HEK293 (cell line): ENCODE measurements around the gene BBC3.
A peak's percentile ranks its signal among the peaks of the same experiment; 100 is the strongest.

Experiments used
- CTCF ChIA-PET: fragments of 350-600 bp; formaldehyde crosslinking; extraction: SDS; loops from one replicate; lab custom pipeline; 2021; ENCODE audit warnings: antibody characterized with exemption; lab: Yijun Ruan, JAX
- POLR2A ChIA-PET: fragments of 300-600 bp; formaldehyde crosslinking; extraction: SDS; loops from one replicate; lab custom pipeline; 2020; ENCODE audit warnings: antibody characterized with exemption, inconsistent platforms; lab: Yijun Ruan, JAX
- H3K27ac ChIP-seq: fragments of 200-500 bp; sonication (Bioruptor generic); 2 replicates; pipeline ENCODE4 v1.5.1; 2014; ENCODE audit warnings: low read depth, low read length, control low read depth, inconsistent platforms; ENCODE audit errors: extremely low read depth
- H3K36me3 ChIP-seq, 2 experiments: fragments of 200-500 bp in 1 of 2; sonication (Bioruptor generic) in 1 of 2; 1 replicate in 1 of 2; 2 replicates in 1 of 2; pipeline ENCODE4 v1.5.1; 2014 to 2017; ENCODE audit warnings: inconsistent platforms in 2 of 2, low read length in 2 of 2; ENCODE audit not compliant: control insufficient read depth in 2 of 2, insufficient read depth in 1 of 2
- H3K4me1 ChIP-seq: fragments of 200-500 bp; sonication (Bioruptor generic); 2 replicates; pipeline ENCODE4 v1.5.1; 2014; ENCODE audit warnings: mild to moderate bottlenecking, low read length, inconsistent platforms; ENCODE audit not compliant: control insufficient read depth, insufficient read depth
- H3K4me3 ChIP-seq: 2 replicates; pipeline ENCODE4 v1.5.1; 2011; ENCODE audit warnings: low read depth, mild to moderate bottlenecking, control low read depth, low read length, moderate library complexity
- H3K9me3 ChIP-seq: fragments of 200-500 bp; sonication (Bioruptor generic); 2 replicates; pipeline ENCODE4 v1.5.1; 2014; ENCODE audit warnings: low read depth, low read length, inconsistent platforms; ENCODE audit not compliant: control insufficient read depth, insufficient read depth
- EGR2 ChIP-seq: fragments of 450-650 bp; formaldehyde crosslinking; IDR thresholded peaks from 2 replicates; pipeline ENCODE4 v1.5.1; 2016; ENCODE audit warnings: low read depth, missing biosample characterization, missing genetic modification characterization
- HOXA7 ChIP-seq: sonication (generic); formaldehyde crosslinking; IDR thresholded peaks from 2 replicates; pipeline ENCODE4 v1.8.1; 2022; ENCODE audit warnings: missing genetic modification reagents, borderline replicate concordance
- KLF8 ChIP-seq: fragments of 450-650 bp; formaldehyde crosslinking; IDR thresholded peaks from 2 replicates; pipeline ENCODE4 v1.5.1; 2016; ENCODE audit warnings: missing biosample characterization, missing genetic modification characterization
- PRDM2 ChIP-seq: fragments of 450-650 bp; formaldehyde crosslinking; IDR thresholded peaks from 2 replicates; pipeline ENCODE4 v1.5.1; 2016; ENCODE audit warnings: missing biosample characterization, missing genetic modification characterization, borderline replicate concordance
- SCRT1 ChIP-seq: fragments of 450-650 bp; formaldehyde crosslinking; IDR thresholded peaks from 2 replicates; pipeline ENCODE4 v1.5.1; 2016; ENCODE audit warnings: missing biosample characterization, missing genetic modification characterization, borderline replicate concordance
- SCRT2 ChIP-seq: fragments of 450-650 bp; formaldehyde crosslinking; IDR thresholded peaks from 2 replicates; pipeline ENCODE4 v1.5.1; 2016; ENCODE audit warnings: missing biosample characterization, missing genetic modification characterization
- ZBTB11 ChIP-seq: fragments of 450-650 bp; formaldehyde crosslinking; conservative IDR thresholded peaks from 2 replicates; pipeline ENCODE4 v1.5.1; 2016; ENCODE audit warnings: low read depth, missing biosample characterization, missing genetic modification characterization
- ZBTB20 ChIP-seq: fragments of 450-650 bp; formaldehyde crosslinking; IDR thresholded peaks from 2 replicates; pipeline ENCODE4 v1.5.1; 2016; ENCODE audit warnings: missing biosample characterization, missing genetic modification characterization
- ZFP37 ChIP-seq: fragments of 450-650 bp; formaldehyde crosslinking; IDR thresholded peaks from 2 replicates; pipeline ENCODE4 v1.5.1; 2016; ENCODE audit warnings: missing biosample characterization, missing genetic modification characterization
- ZFP69B ChIP-seq: fragments of 450-650 bp; formaldehyde crosslinking; IDR thresholded peaks from 2 replicates; pipeline ENCODE4 v1.5.1; 2016; ENCODE audit warnings: missing biosample characterization, missing genetic modification characterization
- ZNF133 ChIP-seq: fragments of 450-650 bp; formaldehyde crosslinking; IDR thresholded peaks from 2 replicates; pipeline ENCODE4 v1.5.1; 2016; ENCODE audit warnings: missing biosample characterization, missing genetic modification characterization
- ZNF155 ChIP-seq: fragments of 450-650 bp; formaldehyde crosslinking; IDR thresholded peaks from 2 replicates; pipeline ENCODE4 v1.5.1; 2016; ENCODE audit warnings: missing biosample characterization, missing genetic modification characterization
- ZNF341 ChIP-seq: fragments of 450-650 bp; formaldehyde crosslinking; IDR thresholded peaks from 2 replicates; pipeline ENCODE4; 2016; ENCODE audit warnings: low read depth, missing biosample characterization, missing genetic modification characterization
- ZNF391 ChIP-seq: fragments of 450-650 bp; formaldehyde crosslinking; IDR thresholded peaks from 2 replicates; pipeline ENCODE4 v1.5.1; 2016; ENCODE audit warnings: low read depth, missing biosample characterization, missing genetic modification characterization, borderline replicate concordance
- ZNF404 ChIP-seq: fragments of 450-650 bp; formaldehyde crosslinking; IDR thresholded peaks from 2 replicates; pipeline ENCODE4 v1.5.1; 2017; ENCODE audit warnings: missing biosample characterization, missing genetic modification characterization
- ZNF433 ChIP-seq: fragments of 450-650 bp; formaldehyde crosslinking; IDR thresholded peaks from 2 replicates; pipeline ENCODE4 v1.5.1; 2016; ENCODE audit warnings: missing biosample characterization, missing genetic modification characterization, low read depth
- ZNF501 ChIP-seq: fragments of 450-650 bp; formaldehyde crosslinking; IDR thresholded peaks from 2 replicates; pipeline ENCODE4 v1.5.1; 2016; ENCODE audit warnings: missing biosample characterization, missing genetic modification characterization
- ZNF548 ChIP-seq: fragments of 450-650 bp; formaldehyde crosslinking; IDR thresholded peaks from 2 replicates; pipeline ENCODE4 v1.5.1; 2016; ENCODE audit warnings: missing biosample characterization, missing genetic modification characterization
- ZSCAN30 ChIP-seq: fragments of 450-650 bp; IDR thresholded peaks from 2 replicates; pipeline ENCODE4 v1.5.1; 2018; ENCODE audit warnings: missing biosample characterization, mild to moderate bottlenecking, missing genetic modification characterization, moderate library complexity
- TF ChIP-seq, protein P1 (sequence below): fragments of 450-650 bp; formaldehyde crosslinking; IDR thresholded peaks from 2 replicates; pipeline ENCODE4 v1.5.1; 2016; ENCODE audit warnings: missing biosample characterization, missing genetic modification characterization

Gene BBC3

GRCh38 chr19:47209319-47210179 is 21.4 kb downstream of the BBC3 start:
- peaks cover 3% of the 10 kb centered on the region; the same call in 1 of the 2 replicates for H3K4me1 ChIP-seq
- no peak for TF ChIP-seq KLF8 (tag by site-specific recombination)
- peak; percentile 64; the same call in 1 of the 2 replicates for TF ChIP-seq SCRT1 (tag by site-specific recombination)
- TF ChIP-seq SCRT2 (tag by site-specific recombination) = peak; percentile 93
- TF ChIP-seq ZBTB20 (tag by site-specific recombination) = peak; percentile 86
- H3K9me3 ChIP-seq = no peaks in the 10 kb centered on the region
- H3K4me3 ChIP-seq = no peak overlapping the region
- H3K36me3 ChIP-seq = peaks cover 41 to 67% of the 10 kb centered on the region in 2 experiments
- POLR2A ChIA-PET = interaction anchor here (1.3 to 6.2 kb wide), 4 partner anchors 16 to 96 kb away, joined by 5 to 101 read pairs (median 36); partner anchors contain the start of genes CCDC9 and ZC3H4
- H3K27ac ChIP-seq = peak overlapping the region; percentile 27; the same call in 1 of the 2 replicates
- CTCF ChIA-PET = interaction anchor here (0.6 to 9.4 kb wide), 30 partner anchors 8 to 196 kb away, joined by 3 to 316 read pairs (median 6); partner anchors contain the start of genes CCDC9 and SAE1

DNA sequence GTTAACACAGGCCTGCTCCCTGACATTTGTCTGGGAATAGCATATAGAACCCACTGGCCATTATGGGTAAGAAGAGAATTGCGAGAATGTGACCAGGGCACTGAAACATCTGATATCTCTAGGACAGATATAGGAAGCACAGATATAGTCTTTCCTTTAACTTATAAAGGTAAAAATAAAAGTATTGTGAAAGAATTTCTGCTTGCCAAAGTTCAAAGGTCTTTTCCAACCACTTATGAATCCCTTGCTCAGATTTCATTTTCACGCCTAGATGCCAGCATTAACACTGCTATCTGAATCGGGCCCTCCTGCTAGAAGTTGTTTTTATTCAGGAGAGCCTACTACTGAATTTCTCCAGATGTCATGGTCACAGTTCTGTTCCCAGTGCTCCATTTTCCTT is 27.7 kb downstream of the BBC3 start:
- Histone ChIP-seq H3K9me3 (no peaks in the 10 kb centered on the region), H3K4me1 (no peaks in the 10 kb centered on the region), H3K36me3 (peaks cover 73 to 74% of the 10 kb centered on the region in 2 experiments), H3K4me3 (no peak overlapping the region), H3K27ac (no peak overlapping the region)
- CTCF ChIA-PET = no interaction called here
- POLR2A ChIA-PET = no interaction called here
- TF ChIP-seq ZSCAN30 (tag by site-specific recombination) = no peak
- no peak for TF ChIP-seq ZNF548 (tag by site-specific recombination)
- TF ChIP-seq ZNF391 (tag by site-specific recombination) = no peak
- no peak for TF ChIP-seq ZNF404 (tag by site-specific recombination)
- TF ChIP-seq ZNF341 (tag by site-specific recombination) = no peak
- TF ChIP-seq ZFP69B (tag by site-specific recombination) = no peak
- TF ChIP-seq, protein P1, sequence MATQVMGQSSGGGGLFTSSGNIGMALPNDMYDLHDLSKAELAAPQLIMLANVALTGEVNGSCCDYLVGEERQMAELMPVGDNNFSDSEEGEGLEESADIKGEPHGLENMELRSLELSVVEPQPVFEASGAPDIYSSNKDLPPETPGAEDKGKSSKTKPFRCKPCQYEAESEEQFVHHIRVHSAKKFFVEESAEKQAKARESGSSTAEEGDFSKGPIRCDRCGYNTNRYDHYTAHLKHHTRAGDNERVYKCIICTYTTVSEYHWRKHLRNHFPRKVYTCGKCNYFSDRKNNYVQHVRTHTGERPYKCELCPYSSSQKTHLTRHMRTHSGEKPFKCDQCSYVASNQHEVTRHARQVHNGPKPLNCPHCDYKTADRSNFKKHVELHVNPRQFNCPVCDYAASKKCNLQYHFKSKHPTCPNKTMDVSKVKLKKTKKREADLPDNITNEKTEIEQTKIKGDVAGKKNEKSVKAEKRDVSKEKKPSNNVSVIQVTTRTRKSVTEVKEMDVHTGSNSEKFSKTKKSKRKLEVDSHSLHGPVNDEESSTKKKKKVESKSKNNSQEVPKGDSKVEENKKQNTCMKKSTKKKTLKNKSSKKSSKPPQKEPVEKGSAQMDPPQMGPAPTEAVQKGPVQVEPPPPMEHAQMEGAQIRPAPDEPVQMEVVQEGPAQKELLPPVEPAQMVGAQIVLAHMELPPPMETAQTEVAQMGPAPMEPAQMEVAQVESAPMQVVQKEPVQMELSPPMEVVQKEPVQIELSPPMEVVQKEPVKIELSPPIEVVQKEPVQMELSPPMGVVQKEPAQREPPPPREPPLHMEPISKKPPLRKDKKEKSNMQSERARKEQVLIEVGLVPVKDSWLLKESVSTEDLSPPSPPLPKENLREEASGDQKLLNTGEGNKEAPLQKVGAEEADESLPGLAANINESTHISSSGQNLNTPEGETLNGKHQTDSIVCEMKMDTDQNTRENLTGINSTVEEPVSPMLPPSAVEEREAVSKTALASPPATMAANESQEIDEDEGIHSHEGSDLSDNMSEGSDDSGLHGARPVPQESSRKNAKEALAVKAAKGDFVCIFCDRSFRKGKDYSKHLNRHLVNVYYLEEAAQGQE (tag by site-specific recombination) = no peak
- no peak for TF ChIP-seq PRDM2 (tag by site-specific recombination)
- no peak for TF ChIP-seq ZNF155 (tag by site-specific recombination)
- no peak for TF ChIP-seq ZNF501 (tag by site-specific recombination)
- no peak for TF ChIP-seq ZFP37 (tag by site-specific recombination)
- no peak for TF ChIP-seq EGR2 (tag by site-specific recombination)
- no peak for TF ChIP-seq ZBTB11 (tag by site-specific recombination)
- no peak for TF ChIP-seq HOXA7
- TF ChIP-seq ZNF433 (tag by site-specific recombination) = no peak
- no peak for TF ChIP-seq ZNF133
